Measurements from ENCODE around the gene PET100.

The PET100 gene

DNA sequence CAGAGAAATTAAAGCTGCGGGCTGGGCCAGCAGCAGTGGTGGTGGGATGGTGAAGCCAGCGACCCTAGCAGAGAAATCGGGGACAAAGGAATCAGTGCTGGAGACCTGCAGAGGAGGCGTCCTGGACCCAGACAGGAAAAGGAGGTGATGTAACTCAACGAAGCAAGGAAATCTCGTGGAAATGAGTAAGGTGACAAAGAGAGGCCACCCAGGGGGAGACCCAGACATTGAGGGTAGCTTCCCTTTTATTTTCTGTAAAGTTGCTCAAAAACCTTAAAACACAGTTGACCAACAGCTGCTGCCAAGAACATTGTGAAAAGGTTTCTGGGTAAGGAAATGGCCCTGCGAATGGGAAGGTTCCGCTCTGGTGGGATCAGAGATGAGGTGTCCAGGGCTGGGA, 26.0 kb downstream of the PET100 start:
- DNase-seq, result no peak
- Histone ChIP-seq H3K36me3 (no peaks in the 10 kb centered on the region), H3K27ac (no peak overlapping the region), H3K27me3 (ENCODE audit: insufficient read depth, low read depth, severe bottlenecking) (no peaks in the 10 kb centered on the region), H3K9me3 (ENCODE audit: severe bottlenecking) (no peaks in the 10 kb centered on the region), H3K4me3 (ENCODE audit: low read depth, low read length) (no peak overlapping the region)
- TF ChIP-seq, protein P1, sequence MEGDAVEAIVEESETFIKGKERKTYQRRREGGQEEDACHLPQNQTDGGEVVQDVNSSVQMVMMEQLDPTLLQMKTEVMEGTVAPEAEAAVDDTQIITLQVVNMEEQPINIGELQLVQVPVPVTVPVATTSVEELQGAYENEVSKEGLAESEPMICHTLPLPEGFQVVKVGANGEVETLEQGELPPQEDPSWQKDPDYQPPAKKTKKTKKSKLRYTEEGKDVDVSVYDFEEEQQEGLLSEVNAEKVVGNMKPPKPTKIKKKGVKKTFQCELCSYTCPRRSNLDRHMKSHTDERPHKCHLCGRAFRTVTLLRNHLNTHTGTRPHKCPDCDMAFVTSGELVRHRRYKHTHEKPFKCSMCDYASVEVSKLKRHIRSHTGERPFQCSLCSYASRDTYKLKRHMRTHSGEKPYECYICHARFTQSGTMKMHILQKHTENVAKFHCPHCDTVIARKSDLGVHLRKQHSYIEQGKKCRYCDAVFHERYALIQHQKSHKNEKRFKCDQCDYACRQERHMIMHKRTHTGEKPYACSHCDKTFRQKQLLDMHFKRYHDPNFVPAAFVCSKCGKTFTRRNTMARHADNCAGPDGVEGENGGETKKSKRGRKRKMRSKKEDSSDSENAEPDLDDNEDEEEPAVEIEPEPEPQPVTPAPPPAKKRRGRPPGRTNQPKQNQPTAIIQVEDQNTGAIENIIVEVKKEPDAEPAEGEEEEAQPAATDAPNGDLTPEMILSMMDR (IDR thresholded peaks at IDR 0.05; ENCODE audit: low read depth, low read length), result no peak

DNA sequence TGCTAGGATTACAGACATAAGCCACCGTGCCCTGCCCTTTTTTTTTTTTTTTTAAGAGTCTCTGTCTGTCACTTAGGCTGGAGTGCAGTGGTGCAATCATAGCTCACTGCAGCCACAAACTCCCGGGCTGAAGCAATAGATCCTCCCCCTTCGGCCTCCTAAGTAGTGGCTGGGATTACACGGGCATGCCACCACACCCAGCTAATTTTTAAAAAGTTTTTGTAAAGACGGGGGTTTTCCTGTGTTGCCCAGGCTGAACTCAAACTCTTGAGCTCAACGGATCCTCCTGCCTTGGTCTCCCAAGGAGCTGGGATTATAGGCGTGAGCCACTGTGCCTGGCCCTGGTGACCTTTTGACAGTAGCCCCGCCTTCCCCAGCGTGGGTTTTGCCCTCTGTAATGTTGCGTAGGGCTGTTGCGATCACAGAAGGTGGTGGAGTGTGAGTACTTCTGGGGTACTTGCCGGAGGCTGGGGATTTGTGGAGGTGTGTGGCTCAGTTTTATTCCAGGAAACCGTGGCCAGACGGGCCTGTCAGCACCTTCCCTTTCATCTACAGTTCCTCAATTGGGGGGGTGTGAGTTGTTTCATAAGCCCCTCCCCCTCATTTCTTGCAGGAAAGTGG, 27.6 kb downstream of the PET100 start:
- H3K4me3 ChIP-seq (ENCODE audit: low read depth, low read length), result no peak overlapping the region

DNA sequence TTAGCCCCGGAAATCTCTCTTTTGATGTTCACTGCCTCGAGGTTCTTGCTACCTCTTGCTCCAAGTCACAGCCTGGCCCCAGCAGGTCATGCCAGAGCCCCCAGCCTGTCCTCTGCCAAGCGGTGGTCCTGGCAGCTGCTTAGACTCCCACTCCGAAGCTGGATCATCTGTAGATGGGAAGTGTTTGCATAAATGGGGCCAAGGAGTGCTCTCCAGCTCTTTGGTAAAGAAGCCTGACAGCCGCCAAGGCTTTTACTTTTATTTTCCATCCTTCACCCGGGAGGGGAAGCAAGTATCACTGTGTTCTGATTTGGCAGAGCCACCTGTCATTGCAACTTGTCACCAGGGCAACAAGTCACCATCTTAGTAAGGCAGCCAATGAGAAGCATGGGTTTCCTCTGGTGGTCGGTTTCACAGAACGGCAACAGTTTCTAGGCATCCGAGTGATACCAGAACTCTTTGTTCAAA, 28.7 kb downstream of the PET100 start:
- H3K27ac ChIP-seq, result no peak overlapping the region
- TF ChIP-seq, protein P1 (IDR thresholded peaks at IDR 0.05; ENCODE audit: low read depth, low read length), result no peak
- no peaks in the 10 kb centered on the region for H3K27me3 ChIP-seq (ENCODE audit: insufficient read depth, low read depth, severe bottlenecking)
- H3K9me3 ChIP-seq (ENCODE audit: severe bottlenecking), result no peaks in the 10 kb centered on the region
- no peak for DNase-seq
- H3K36me3 ChIP-seq, result no peaks in the 10 kb centered on the region
- H3K4me3 ChIP-seq (ENCODE audit: low read depth, low read length), result no peak overlapping the region

More for the DNA sequence above, 27.6 kb downstream of the PET100 start:
- Histone ChIP-seq H3K9me3 (ENCODE audit: severe bottlenecking) (no peaks in the 10 kb centered on the region), H3K27ac (no peak overlapping the region), H3K36me3 (no peaks in the 10 kb centered on the region), H3K27me3 (ENCODE audit: insufficient read depth, low read depth, severe bottlenecking) (no peaks in the 10 kb centered on the region)
- TF ChIP-seq, protein P1 (IDR thresholded peaks at IDR 0.05; ENCODE audit: low read depth, low read length), result no peak
- no peak for DNase-seq

DNA sequence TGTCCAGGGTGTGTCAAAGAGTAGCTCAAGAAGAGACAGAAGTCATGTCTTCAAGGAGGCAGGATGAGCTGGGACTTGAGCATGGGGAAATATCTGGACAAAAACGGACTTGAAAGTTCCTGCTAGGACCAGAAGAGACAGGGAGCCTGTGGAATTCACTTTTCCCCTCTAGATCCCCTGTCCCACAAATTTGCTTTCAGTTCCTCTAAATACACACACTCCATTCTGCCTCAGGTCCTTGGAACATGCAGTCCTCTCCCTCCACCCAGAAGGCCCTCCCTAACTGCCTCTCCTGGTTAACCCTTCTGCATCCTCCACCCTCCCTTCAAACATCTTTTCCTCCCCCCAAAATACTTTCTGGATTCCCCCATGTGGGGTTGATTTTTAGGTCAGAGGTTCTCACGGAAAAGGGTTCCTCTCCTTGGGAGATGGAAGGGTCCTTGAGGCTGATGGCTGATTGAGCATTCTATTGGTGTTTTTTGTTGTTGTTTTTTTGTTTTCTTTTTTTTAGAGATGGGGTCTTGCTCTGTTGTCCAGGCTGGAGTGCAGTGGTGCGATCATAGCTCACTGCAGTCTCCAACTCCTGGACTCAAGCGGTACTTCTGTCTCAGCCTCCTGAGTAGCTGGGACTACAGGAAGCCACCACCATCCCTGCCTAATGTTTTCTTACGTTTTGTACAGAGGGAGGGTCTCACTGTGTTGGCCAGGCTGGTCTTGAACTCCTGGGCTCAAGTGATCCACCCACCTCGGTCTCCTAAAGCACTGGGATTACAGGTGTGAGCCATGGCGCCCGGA, 32.3 kb downstream of the PET100 start:
- Histone ChIP-seq H3K4me3 (ENCODE audit: low read depth, low read length) (no peak overlapping the region), H3K9me3 (ENCODE audit: severe bottlenecking) (no peaks in the 10 kb centered on the region), H3K27ac (no peak overlapping the region), H3K27me3 (ENCODE audit: insufficient read depth, low read depth, severe bottlenecking) (no peaks in the 10 kb centered on the region), H3K36me3 (no peaks in the 10 kb centered on the region)
- TF ChIP-seq, protein P1 (IDR thresholded peaks at IDR 0.05; ENCODE audit: low read depth, low read length), result no peak
- no peak for DNase-seq

DNA sequence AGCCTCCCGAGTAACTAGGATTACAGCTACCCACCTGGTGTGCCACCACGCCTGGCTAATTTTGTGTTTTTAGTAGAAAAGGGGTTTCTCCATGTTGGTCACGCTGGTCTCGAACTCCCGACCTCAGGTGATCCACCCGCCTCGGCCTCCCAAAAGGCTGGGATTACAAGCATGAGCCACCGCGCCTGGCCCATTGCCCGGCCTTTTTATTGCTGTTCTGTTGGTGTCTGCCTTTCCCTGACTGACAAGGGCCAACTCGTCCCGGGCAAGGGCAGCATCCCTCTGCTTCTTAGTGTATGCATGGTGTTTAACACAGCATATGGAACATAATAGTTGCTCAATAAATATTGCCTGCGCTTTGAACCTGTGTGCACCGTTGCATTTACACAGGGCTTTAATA, 33.1 kb downstream of the PET100 start:
- TF ChIP-seq, protein P1 (IDR thresholded peaks at IDR 0.05; ENCODE audit: low read depth, low read length), result no peak
- no peaks in the 10 kb centered on the region for H3K27me3 ChIP-seq (ENCODE audit: insufficient read depth, low read depth, severe bottlenecking)
- no peaks in the 10 kb centered on the region for H3K36me3 ChIP-seq
- H3K4me3 ChIP-seq (ENCODE audit: low read depth, low read length), result no peak overlapping the region
- no peak for DNase-seq
- H3K9me3 ChIP-seq (ENCODE audit: severe bottlenecking), result no peaks in the 10 kb centered on the region
- H3K27ac ChIP-seq, result no peak overlapping the region
